ENCODE measurements around the gene TATDN2.

- TF ChIP-seq CTCF (IDR thresholded peaks at IDR 0.05) (no peak), EP300 (IDR thresholded peaks at IDR 0.05) (no peak), POLR2A (IDR thresholded peaks at IDR 0.05) (no peak), POLR2AphosphoS5 (IDR thresholded peaks at IDR 0.05) (no peak)
These were observed 22.0 kb upstream of the TATDN2 start for GRCh38 chr3:10226293-10226692.
